CD4-positive, alpha-beta T cell treated with Interleukin-12 subunit alpha and Interleukin-12 subunit beta, for 1 hour (primary cell): ENCODE results near the gene CCDC83.
"Not testable (repeated sequence)": the region's sequence is repeated elsewhere in the genome, so short reads cannot be mapped to it uniquely, and the experiment has no call there.

Experiments
- DNase-seq: peaks from one replicate; pipeline ENCODE4 v3.0.0-alpha.2; 2020

The CCDC83 gene

DNA sequence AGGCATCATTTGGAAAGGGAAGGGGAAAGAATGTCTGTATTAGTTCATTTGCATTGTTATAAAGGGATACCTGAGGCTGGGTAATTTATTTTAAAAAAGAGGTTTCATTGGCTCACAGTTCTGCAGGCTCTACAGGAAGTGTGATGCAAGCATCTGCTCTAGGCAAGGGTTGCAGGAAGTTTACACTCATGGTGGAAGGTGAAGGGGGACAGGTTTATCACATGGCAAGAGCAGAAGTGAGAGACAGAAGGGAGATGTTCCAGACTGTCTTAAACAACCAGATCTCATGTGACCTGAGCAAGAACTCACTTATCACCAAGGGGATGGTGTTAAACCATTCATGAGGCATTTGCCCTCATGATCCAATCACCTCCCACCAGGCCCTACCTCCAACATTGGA lies 90.6 kb downstream of the CCDC83 start:
- no peak for DNase-seq

DNA sequence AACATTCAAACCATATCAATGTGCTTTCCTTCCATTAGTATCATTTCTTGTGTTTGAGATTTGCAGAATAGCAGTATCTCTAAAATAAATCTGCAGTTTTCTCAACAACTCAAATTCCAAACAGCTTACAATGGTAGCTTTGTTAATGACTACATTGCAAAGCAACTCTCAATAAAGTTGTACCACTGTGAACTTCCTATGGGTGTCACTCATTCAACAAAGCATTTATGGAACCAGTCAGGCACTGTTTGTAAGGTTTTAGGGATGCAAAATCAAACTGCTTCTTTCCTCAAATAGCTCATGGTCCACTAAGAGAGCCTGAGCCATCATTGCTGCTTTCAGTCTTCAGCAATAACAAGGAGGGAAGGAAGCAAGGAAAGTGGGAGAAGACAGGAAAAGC lies 91.0 kb downstream of the CCDC83 start:
- DNase-seq, result no peak

DNA sequence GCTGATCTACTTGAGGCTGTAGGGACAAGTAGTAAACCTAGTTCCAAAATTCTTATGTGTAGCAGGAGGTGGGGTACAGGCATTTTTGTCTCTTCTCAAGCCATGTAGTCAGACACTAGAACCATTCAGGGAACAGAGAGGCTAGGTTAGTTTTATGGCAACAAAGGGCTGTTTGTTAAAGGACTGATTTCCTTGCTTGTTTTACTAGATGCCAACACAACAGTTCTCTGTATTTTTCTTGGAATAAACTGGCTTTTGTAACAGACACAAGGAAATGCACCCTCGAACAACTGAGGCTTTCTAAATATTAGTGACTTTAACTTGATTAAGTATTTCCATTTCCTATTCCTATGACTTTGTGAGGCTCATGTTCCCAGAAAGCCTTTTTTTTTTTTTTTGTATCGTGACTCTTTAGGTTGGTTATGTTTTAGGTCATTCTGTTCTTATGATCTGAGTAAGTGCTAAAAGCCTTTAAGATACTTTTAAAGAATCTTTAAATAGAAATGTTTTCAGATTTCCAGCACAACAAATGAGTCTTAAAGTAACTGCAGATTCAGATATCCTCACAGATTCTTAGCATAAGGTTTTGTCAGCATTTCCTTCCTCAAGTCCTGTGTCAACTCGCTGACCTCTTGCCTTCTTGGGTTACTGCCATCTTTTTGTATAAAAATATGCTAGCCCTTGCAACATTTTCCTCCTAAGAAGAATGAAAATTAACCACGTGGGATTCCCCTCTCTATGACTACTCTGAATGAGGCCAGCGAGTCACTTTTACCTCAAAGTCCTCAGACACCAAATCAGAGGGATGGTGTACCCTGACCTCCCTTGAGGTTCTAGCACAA lies 92.5 kb downstream of the CCDC83 start:
- DNase-seq, result no peak

DNA sequence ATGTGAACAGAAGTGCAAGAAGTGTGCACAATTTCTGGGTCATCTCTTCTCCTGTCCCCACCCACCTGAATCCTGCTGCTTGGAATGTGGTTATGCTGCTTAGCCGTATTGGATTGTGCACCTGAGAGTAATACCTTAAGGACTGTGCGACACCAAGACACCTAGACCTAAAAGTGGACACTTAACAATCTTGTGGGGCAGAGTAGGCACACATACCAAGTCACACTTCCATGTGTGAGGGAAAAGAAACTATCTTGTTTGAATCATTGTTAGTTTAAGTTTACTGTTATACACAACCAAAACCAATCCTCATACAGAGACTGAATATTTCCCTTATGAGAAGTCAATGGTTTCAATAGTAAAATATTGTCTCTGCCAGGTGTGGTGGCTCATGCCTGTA lies 93.7 kb downstream of the CCDC83 start:
- no peak for DNase-seq

DNA sequence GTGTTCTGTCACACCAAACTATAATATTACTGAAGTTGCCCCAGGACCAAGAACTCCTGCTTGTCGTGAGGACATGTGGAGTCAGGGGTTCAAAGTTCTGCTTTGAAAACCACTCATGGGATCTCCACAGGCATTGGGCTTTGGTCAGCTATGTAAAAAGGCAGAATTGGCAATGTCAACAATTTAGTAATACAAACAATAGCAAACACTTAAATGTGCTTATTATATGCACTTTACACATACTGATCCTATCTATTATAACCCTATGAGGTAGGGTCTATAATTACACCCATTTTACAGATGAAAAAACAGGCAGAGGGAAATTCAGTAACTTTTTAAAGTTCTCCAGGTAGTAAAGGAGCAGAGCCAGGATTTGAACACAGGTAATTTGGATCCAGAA lies 94.6 kb downstream of the CCDC83 start:
- DNase-seq, result no peak

DNA sequence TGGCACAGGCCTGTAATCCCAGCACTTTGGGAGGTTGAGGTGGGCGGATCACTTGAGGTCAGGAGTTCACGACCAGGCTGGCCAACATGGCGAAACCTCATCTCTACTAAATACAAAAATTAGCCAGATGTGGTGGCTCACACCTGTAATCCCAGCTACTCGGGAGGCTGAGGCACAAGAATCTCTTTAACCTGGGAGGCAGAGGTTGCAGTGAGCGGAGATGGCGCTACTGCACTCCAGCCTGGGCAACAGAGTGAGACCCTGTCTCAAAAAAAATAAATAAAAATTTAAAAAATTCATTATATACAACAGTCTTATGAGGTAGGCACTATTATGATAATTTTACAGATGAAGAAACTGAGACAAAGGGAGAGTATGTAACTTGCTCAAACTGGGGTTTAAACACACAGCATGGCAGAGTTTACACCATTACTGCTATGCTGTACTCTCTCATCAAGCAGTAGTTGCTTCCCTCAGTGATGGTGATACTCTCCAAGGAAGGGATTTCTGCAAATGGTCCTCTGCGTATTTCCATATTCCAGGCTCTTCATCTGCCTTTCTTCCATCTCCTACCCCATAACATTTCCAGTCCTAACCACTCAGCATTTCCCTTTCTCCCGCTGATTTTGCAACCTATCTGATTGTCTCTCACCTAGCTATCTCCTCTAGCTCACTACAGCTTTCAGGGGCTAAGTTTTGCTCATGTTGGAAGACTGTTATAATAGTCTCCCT lies 95.3 kb downstream of the CCDC83 start:
- no peak for DNase-seq

DNA sequence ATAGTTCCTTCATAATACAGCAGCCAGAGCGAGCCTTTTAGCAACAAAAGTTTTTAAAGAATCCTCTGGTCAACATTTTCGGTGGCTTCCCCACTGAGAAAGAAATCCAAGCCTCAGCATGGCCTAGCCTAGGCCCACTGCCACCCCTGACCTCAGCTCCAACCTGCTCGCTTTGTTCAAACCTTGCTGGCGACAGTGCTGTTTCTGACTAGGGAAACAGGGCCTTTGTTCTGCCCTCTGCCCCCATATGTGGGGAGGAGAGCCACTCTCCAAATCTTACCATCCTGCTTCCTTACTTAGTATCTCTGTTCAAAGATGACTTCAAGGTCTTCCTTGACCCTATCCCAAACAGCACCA lies 95.8 kb downstream of the CCDC83 start:
- no peak for DNase-seq

DNA sequence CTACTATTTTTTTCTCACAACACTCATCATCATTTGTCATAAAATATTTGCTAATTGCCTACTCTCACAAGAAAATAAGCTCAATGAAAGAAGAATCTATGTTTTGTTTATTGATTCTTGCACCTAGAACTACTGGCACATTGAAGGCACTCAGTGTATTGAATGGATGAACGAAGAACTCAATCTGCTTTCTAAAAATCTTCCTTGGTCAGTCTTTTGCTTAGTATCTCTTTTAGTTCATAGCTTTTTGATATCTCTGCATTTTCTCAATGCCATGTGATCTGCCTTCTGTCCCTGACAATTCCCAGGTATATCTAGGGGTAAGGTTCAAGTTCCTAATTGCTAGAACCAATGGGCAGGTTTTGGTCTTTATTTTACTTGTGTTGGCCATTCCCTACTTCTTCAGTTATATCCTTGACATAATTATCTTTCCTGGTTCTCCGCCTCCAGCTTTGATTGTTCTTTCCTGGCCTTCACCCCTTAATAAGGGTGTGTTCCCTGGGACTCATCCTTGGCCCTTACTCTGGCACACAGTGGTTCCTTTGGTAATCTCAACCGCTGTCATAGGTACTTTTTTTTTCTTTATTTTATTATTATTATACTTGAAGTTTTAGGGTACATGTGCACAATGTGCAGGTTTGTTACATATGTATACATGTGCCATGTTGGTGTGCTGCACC lies 96.4 kb downstream of the CCDC83 start:
- no peak for DNase-seq

DNA sequence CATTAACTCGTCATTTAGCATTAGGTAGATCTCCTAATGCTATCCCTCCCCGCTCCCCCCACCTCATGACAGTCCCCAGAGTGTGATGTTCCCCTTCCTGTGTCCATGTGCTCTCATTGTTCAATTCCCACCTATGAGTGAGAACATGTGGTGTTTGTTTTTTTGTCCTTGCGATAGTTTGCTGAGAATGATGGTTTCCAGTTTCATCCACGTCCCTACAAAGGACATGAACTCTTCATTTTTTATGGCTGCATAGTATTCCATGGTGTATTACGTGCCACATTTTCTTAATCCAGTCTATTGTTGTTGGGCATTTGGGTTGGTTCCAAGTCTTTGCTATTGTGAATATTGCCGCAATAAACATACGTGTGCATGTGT lies 96.9 kb downstream of the CCDC83 start:
- DNase-seq, result not testable (repeated sequence)

DNA sequence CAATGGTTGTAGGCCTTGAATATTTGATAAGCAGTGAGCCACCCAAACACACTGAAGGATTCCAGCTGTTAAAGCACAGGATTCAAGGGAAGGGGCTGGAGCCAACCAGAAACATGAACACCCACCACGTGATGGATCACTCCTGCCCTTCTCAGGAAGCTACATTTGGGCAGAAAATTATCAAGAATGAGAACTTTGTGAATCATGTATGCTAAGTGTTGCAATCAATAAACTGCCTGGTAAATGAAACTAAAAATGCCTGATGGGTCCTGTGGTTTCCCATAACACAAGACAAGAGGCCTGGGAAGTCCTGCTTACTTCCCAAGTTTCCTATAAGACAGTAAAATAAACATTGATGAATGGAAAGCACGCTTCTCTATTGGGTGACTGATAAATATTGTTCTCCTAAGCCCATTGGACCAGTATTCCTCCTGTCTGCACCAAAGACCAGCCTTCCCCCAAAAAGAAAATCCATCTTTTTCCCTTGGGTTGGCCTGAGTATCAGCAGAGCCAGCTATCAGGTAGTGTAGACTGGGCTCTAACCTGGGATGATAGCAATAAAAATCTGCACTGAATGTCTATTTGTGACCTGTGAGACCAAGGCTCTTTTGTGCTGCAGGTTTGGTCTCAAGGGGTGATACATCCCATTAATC lies 98.4 kb downstream of the CCDC83 start:
- DNase-seq, result no peak

DNA sequence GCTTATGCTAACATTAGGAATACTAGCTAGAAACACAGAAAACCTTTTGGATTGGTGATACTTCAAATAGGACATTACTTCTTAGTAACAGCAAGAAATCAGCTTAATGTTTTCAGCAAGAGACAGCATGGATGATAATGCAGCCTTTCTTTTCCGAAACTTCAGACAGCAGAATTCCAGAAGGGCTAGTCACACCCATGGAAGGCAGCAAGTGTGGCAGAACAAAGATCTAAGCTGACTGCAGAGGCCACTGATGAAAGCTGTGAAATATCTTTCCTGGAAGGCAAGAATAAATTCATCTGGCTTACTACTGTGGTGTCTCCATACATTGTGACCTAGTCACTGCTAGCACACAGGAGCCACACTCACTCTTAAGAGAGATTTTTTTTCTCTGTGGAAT lies 100.3 kb downstream of the CCDC83 start:
- DNase-seq, result no peak

DNA sequence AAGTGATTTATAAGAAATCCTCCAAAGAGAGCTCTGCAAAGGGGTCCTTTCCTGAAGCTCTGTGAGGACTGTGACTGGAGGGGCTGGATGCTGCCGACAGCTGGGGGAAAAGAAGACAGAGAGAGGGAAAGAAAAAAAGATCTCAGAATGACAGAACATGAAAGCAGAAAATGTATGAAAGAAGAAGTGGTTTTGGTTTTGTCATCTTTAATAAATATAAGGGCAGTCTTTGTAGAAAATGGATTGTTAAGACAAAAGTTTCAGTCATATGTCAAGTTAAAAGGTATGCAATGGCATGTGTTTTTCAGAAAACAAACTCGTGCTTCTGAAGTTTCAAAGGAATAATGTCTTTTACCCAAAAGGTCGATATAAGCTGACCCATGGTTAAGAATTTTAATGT lies 105.5 kb downstream of the CCDC83 start:
- DNase-seq, result no peak

DNA sequence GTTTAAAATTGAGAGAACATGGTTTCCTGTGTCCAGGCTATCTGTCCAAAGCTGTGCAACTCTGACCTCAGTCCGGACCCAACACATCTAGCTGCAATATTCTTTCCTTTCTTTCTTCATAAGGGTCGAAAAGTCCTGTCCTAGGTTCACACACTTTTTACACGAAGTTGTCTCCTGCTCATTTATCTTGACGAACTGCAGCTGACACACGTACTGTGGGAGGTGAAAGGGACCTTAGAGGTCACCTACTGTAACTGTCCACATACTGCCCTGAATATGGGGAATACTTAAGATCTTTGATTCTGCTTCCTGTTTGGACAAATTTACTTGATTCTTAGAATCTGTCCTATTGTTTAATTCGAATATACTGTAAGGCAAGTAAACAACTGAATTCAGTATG lies 105.9 kb downstream of the CCDC83 start:
- DNase-seq, result no peak

DNA sequence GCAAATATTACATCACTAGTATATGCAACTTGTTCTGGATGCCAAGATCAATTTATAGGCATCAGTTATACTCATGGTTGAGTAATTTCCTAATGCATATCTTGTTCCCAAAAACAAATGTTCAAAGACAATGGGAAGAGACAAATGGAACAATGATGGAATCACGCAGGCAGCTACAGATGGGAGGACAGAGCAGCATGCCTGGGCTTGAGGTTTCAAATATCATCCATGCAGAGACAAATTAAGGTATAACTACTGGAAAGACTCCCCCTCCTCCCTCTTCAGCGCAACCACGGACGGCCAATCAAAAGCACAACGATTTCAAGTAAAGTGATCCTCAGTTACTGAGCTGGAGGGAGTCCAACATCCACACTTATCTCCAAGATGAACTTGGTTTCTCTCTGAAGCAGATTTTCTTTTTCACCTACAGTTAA lies 106.8 kb downstream of the CCDC83 start:
- DNase-seq, result no peak

DNA sequence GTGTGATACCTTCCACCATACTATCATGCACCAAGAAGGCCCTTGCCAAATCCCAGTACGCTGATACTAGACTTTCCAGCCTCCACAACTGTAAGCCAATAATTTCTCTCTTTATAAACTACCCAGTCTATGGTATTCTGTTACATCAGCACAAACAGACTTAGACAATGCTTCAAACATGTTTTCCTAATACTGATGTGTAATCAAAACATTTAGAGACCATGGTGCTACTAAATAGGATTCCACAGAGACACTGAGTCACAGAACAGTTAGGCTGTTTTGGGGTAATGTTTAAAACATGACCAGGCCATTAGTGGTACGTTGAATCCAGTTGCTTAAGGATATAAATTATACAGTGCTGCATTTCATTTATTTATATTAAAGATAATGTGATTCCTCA lies 110.0 kb downstream of the CCDC83 start:
- DNase-seq, result no peak

DNA sequence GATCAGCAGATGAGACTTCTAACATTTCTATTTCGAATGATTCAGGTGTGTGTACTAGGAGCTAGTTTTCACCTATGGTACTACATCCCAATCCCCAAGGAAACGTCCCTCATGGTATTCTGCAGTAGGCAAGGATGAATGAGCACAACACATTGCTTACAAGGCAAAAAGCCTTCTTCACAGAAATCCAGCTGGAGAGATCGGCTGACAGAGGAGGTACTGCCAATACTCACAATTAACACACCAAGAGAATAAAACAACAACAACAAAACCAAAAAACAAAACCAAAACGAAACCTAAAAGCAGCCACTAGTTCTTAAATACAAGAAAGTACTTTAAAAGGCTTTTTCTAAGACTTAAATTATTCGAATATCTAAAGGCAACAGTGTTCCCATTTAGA lies 112.3 kb downstream of the CCDC83 start:
- DNase-seq, result no peak
